Germinal center (tissue), 1 donor: ENCODE results near the gene GALNT9.

ENCODE experiments used
- DNase-seq: peaks from one replicate; pipeline ENCODE4 v3.0.0; 2012; ENCODE audit warnings: mixed read lengths, low spot score

Gene GALNT9

GRCh38 chr12:132169376-132169775 is 160.0 kb downstream of the GALNT9 start:
- DNase-seq, result no peak

- no peak for DNase-seq
These were observed 160.9 kb downstream of the GALNT9 start for GRCh38 chr12:132168311-132169031.

DNA sequence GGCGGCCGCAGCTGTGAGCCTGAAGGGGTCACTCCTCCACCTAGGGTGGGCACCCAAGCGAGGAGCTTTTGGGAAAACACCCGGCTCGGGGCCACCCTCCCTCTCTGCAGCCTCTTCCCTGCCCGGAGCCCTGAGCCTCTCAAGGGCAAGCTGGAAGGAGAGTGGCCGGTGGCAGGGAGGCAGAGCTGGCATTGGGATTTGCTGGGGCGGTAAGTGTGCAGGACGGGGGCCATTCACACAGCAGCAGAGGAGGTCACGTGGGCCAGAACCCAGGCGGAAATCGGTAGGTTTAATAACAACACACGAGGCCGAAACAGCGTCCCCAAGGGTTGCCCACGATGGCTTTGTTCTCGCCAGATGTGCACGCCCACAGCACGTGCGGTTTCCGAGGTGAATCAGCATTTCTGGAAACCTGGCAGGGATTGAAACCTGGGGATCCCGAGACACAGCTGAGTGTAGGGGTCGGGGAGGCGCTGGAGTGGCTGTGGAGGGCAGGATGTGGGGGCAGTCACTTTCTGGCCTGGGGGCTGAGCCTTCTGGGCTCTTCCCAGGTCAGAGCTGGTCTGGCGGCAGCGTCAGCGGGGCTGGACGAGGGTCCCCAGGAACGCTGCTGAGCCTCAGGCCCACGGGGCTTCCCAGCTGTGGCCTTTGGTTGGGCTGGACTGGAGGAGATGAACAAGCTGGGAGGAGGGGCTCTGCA is 161.6 kb downstream of the GALNT9 start:
- no peak for DNase-seq

DNA sequence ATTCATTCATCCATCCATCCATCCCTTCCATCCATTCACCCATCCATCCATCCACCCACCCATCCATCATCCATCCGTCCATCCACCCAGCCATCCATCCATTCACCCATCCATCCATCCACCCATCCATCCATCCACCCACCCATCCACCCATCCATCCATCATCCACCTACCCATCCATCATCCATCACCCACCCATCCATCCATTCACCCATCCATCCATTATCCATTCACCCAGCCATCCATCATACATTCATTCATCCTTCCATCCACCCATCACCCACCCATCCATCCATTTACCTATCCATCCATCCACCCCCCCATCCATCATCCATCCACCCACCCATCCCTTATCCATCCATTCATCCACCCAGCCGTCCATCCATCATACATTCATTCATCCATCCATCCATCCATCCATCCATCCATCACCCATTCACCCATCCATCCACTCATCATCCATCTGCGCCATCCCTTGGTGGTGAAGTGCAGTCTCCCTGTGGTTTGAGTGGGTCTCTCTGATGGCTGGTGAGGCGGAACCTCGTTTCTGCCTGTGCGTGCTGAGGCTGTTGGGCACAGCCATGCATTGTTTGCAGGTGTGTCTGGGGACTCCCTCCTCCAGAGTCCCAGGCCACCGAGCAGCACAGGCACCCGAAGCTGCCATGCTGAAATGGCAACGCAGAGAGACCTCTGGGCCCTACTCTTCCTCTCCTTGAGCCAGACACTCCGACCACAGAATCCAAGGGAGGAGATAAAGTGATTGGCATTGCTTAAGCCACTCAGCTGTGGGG is 162.4 kb downstream of the GALNT9 start:
- DNase-seq, result no peak

GRCh38 chr12:132166093-132166492 is 163.3 kb downstream of the GALNT9 start:
- no peak for DNase-seq

DNA sequence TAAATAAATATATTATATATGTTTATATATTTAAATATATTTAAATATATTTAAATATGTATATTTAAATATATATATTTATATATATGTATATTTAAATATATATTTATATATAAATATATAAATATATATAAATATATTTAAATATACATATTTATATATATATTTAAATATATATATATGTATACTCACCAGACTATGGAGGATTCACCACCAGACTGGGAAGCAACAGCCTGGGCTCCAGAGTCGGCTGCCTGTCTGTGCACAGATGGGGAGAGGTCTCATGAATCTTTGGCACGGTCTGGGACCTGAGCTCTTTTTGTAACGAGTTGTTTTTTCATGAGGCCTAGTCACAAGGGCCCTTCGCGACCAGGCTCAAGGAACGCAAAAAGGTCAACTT is 163.8 kb downstream of the GALNT9 start:
- no peak for DNase-seq

GRCh38 chr12:132164426-132164825 is 165.0 kb downstream of the GALNT9 start:
- no peak for DNase-seq

DNA sequence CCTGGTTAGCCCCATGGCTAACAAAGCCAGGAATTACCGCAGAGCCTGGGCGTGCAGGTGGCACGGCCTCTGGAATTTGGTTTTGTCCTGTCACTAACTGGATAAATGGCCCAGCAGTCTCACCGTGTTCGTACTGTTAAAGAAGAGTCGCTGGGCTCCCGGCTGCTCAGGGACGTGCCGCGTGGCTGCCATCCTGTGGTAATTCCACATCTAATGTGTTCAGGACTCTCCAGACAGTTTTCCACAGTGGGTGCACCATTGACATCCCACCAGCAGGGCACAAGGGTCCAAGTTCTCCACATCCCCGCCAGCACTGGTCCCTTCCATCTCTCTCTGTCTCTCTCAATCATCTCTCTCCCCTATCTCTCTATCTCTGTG is 165.5 kb downstream of the GALNT9 start:
- DNase-seq, result no peak

DNA sequence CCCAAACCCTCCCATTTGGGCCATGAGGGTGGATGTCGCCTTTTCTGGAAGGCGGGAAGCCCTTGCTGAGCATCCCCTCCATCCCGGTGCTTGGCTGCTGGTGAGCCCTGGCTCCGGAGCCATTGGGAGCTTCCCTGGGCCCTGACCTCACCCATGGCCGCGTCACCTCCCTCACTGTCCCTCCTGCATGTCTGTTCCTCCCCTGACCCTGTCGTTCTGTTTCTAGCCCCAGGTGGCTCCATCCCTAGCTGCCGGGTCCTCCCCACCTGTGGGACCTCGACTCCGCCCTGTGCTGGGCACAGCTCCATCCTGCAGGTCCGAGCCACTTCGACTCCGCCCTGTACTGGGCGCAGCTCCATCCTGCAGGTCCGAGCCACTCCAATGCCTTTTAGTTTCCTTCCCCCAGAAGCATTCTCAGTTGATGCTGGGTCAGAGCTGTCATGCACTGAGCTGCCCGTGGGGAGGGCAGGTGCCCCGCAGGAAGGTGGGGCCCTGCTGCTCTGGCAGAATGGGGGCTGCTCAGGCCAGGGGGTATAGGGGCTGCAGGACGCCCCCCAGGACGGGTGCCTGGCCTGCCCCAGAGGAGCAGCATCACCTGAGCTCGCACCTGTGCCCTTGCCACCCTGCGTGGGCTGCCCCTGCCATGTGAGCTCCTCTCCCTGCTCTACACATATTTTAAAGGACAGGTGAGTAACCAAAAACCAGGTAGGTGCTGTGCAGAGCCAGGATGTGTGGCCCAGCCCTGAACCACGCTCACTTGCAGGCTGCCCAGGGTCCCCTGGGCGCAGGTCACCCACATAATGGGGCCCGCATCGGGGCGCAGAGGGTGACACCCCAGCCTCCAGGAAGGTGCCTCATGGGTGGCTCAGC is 166.1 kb downstream of the GALNT9 start:
- DNase-seq, result no peak

GRCh38 chr12:132162508-132163031 is 166.8 kb downstream of the GALNT9 start:
- no peak for DNase-seq

GRCh38 chr12:132161796-132162507 is 167.4 kb downstream of the GALNT9 start:
- DNase-seq, result no peak

DNA sequence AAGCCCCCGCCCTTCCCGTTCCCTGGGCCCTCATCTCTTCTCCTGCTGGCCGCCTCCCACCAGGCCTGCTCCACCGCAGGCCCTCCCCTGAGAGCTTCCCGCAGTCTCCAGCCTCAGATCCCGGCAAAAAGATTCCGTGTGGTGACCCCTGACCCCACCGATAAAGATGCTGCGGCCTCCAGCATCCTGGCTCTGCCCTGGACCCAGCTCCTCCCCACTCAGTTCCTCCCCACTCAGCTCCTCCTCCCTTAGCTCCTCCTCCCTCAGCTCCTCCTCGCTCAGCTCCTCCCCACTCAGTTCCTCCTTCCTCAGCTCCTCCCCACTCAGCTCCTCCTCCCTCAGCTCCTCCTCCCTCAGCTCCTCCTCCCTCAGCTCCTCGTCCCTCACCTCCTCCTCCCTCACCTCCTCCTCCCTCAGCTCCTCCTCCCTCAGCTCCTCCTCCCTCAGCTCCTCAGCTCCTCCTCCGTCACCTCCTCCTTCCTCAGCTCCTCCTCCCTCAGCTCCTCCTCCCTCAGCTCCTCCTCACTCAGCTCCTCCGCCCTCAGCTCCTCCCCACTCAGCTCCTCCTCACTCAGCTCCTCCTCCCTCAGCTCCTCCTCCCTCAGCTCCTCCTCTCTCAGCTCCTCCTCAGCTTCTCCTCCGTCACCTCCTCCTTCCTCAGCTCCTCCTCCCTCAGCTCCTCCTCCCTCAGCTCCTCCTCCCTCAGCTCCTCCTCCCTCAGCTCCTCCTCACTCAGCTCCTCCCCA is 168.2 kb downstream of the GALNT9 start:
- DNase-seq, result no peak

DNA sequence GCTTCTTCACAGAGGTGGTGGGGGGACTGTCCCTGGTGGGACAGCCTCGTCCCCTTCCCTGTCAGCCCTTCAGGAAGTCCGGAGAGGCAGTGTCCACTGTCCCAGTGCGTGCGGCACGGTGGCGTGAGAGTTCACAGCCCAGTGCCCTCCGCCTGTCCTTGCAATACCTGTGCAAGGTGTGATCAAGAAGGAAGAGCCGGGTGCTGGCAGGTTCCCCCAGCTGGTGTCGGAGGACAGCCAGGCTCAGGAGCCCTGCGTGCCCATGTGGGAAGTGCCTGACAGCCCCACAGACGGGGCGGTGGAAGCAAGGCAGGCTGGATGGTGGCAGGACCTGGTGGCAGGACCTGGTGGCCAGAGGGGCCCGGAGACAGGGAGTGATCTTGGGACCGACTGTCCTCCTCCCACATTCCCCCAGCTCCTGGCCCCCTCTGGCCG is 168.8 kb downstream of the GALNT9 start:
- DNase-seq, result no peak

- DNase-seq, result no peak
These were observed 169.4 kb downstream of the GALNT9 start for GRCh38 chr12:132160016-132160415.

DNA sequence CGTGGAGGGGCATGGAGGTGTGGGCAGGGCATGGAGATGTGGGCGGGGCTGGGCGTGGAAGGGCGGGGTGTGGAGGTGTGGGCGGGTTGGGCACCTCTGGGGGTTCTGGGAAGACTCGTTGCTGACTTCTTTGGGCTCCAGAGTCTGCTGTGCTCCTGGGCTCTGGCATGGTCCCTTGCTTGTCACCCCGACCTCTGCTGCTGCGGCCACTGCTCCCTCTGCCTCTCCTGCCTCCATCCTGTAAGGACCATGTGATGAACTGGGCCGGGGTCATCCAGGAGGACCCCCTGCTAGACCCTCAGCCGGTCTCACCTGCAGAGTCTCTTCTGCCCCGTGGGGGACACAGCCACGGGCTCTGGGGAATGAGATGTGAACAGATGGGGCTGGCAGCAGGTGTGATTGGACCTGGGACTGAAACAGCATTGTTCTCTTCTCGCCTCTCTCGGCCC is 169.8 kb downstream of the GALNT9 start:
- DNase-seq, result no peak

DNA sequence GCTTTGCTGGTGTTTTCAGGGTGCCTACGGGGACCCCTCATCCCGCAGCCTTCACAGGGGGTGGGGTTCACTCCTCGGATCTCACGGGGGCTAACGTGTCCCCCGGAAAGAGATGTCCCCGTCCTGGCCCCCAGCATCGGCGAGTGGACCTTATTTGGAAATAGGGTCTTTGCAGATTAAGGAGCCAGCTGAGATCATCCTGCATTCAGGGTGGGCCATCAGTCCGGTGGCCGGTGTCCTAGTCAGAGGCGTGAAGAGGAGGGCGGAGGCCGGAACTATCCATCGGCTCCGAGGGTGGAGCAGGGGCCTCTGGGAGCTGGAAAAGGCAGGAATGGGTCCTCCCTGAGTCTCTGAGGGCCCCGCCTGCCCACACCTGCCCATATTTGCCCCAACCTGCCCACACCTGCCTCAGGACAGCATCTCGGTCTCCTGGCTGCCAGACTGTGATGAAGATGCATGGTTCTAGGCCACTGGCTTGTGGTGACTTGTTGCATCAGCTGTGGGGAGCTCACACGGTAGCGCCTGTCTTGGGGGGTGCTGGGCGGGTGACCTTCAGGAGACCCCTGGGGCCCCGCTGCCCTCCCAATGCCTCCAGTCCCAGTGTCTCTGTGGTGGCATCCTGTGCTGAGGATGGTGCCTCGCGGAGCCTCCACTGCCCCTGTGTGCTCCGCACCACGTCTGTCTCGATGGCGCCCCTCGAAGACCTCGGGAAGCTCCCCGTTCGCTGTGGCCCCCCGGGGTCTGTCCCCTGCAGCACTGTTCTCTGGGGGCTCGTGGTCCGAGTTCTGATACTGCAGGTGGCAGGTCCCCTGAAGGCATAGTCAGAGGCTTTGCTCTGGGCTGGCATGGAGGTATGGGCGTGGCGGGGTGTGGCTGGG is 170.5 kb downstream of the GALNT9 start:
- DNase-seq, result no peak

GRCh38 chr12:132157733-132158409 is 171.5 kb downstream of the GALNT9 start:
- no peak for DNase-seq

- DNase-seq, result no peak
These were observed 172.6 kb downstream of the GALNT9 start for GRCh38 chr12:132156573-132157325.
